RWPE2 (cell line): ENCODE results near the gene GPR17.

Experiments
- ATAC-seq: fragments of 200-7000 bp; cut with Tn5 transposase; 3 replicates; pipeline ENCODE4 v1.9.1; 2021; ENCODE audit warnings: low read depth
- DNase-seq: peaks from one replicate; pipeline ENCODE4 v3.0.0-alpha.2; 2020; ENCODE audit warnings: low spot score
- H3K27ac ChIP-seq: fragments of 450-650 bp; 2 replicates; pipeline ENCODE4 v1.5.1; 2017; ENCODE audit warnings: mild to moderate bottlenecking; ENCODE audit not compliant: poor library complexity, severe bottlenecking
- H3K27me3 ChIP-seq: fragments of 250-450 bp; sonication (Bioruptor Pico); 2 replicates; pipeline ENCODE4 v1.5.1; 2021; ENCODE audit warnings: mild to moderate bottlenecking, moderate library complexity; ENCODE audit not compliant: insufficient read depth, poor library complexity, severe bottlenecking
- H3K36me3 ChIP-seq: fragments of 250-450 bp; sonication (Bioruptor Pico); 2 replicates; pipeline ENCODE4 v1.5.1; 2020; ENCODE audit warnings: low read depth, mild to moderate bottlenecking, moderate library complexity
- H3K4me1 ChIP-seq: fragments of 250-450 bp; sonication (Bioruptor Pico); 2 replicates; pipeline ENCODE4 v1.5.1; 2021; ENCODE audit warnings: mild to moderate bottlenecking, moderate library complexity; ENCODE audit not compliant: insufficient read depth, poor library complexity, severe bottlenecking
- H3K4me3 ChIP-seq: fragments of 250-450 bp; sonication (Bioruptor Pico); 2 replicates; pipeline ENCODE4 v1.5.1; 2021; ENCODE audit warnings: mild to moderate bottlenecking, moderate library complexity; ENCODE audit not compliant: severe bottlenecking
- H3K9me3 ChIP-seq: fragments of 250-450 bp; sonication (Bioruptor Pico); 2 replicates; pipeline ENCODE4 v1.5.1; 2021; ENCODE audit warnings: mild to moderate bottlenecking, moderate library complexity; ENCODE audit not compliant: severe bottlenecking
- CTCF ChIP-seq: fragments of 450-650 bp; IDR thresholded peaks from one replicate; pipeline ENCODE4 v1.5.1; 2017; ENCODE audit warnings: mild to moderate bottlenecking, moderate library complexity; ENCODE audit not compliant: poor library complexity, severe bottlenecking

Gene GPR17

GRCh38 chr2:127644066-127645025 is 1.6 kb upstream of the GPR17 start:
- no peak overlapping the region for H3K4me3 ChIP-seq
- no peaks in the 10 kb centered on the region for H3K27me3 ChIP-seq
- DNase-seq, result no peak
- no peak for ATAC-seq
- no peaks in the 10 kb centered on the region for H3K9me3 ChIP-seq
- H3K4me1 ChIP-seq, result peaks cover 11% of the 10 kb centered on the region
- no peak overlapping the region for H3K27ac ChIP-seq
- TF ChIP-seq CTCF, result no peak
- H3K36me3 ChIP-seq, result no peaks in the 10 kb centered on the region

DNA sequence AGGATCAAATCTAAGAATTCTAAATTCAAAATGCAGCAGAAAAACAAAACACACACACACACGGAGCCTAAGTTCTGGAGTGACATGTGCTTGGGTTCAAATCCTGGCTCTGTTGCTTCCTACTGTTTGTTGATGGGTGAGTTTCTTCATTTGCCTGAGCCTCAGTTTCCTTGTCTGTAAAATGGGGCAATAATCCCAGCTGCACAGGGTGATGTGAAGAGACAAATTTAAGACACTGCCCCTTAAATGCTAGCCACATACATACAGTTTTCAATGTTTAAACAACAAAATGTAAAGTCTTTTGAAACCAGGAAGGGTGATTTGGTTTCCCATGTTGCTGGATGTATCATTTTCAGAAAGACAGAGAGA is 943 bp upstream of the GPR17 start:
- DNase-seq (no peak), ATAC-seq (no peak)
- Histone ChIP-seq H3K27ac (no peak overlapping the region), H3K36me3 (no peaks in the 10 kb centered on the region), H3K4me3 (no peak overlapping the region), H3K4me1 (peaks cover 11% of the 10 kb centered on the region), H3K9me3 (no peaks in the 10 kb centered on the region), H3K27me3 (no peaks in the 10 kb centered on the region)
- no peak for TF ChIP-seq CTCF

GRCh38 chr2:127646487-127647241 is 711 bp downstream of the GPR17 start:
- ATAC-seq, result no peak
- Histone ChIP-seq H3K4me1 (peaks cover 11% of the 10 kb centered on the region), H3K27ac (peak overlapping the region; percentile 28), H3K36me3 (no peaks in the 10 kb centered on the region), H3K9me3 (no peaks in the 10 kb centered on the region), H3K4me3 (no peak overlapping the region), H3K27me3 (no peaks in the 10 kb centered on the region)
- no peak for TF ChIP-seq CTCF
- no peak for DNase-seq

GRCh38 chr2:127647242-127648190 is 1.6 kb downstream of the GPR17 start:
- Histone ChIP-seq H3K9me3 (no peaks in the 10 kb centered on the region), H3K27ac (peak overlapping the region; percentile 28), H3K4me3 (no peak overlapping the region), H3K4me1 (peaks cover 11% of the 10 kb centered on the region), H3K36me3 (no peaks in the 10 kb centered on the region), H3K27me3 (no peaks in the 10 kb centered on the region)
- TF ChIP-seq CTCF, result no peak
- DNase-seq, result no peak
- peak; percentile 51; the same call in 1 of the 3 replicates for ATAC-seq
